AG09319 (cell line): ENCODE results near the gene OR3A3.
"Not testable (repeated sequence)": the region's sequence is repeated elsewhere in the genome, so short reads cannot be mapped to it uniquely, and the experiment has no call there.

Experiments
- DNase-seq: peaks from one replicate; pipeline ENCODE4 v3.0.0-alpha.2; 2010; ENCODE audit warnings: low read depth; ENCODE audit errors: extremely low read depth
- CTCF ChIP-seq: IDR thresholded peaks from 2 replicates; pipeline ENCODE4 v1.5.1; 2011; ENCODE audit warnings: low read depth, mild to moderate bottlenecking, inconsistent platforms, low read length, moderate library complexity

Gene OR3A3

GRCh38 chr17:3411070-3411469 lies at the start of gene OR3A3:
Gene OR3A3 (plus strand): TSS chr17:3411370.
- DNase-seq = no peak
- no peak for TF ChIP-seq CTCF

GRCh38 chr17:3371167-3371566 lies 40.0 kb upstream of the OR3A3 start:
- DNase-seq = not testable (repeated sequence)

GRCh38 chr17:3378321-3378720 lies 32.8 kb upstream of the OR3A3 start:
- no peak for TF ChIP-seq CTCF
- no peak for DNase-seq

- DNase-seq = no peak
- TF ChIP-seq CTCF = no peak
These were observed 29.2 kb upstream of the OR3A3 start for GRCh38 chr17:3381957-3382356.

GRCh38 chr17:3385869-3386816 lies 25.0 kb upstream of the OR3A3 start, which contains the start of gene OR3A2:
Gene OR3A2 (minus strand): TSS chr17:3386308.
- no peak for TF ChIP-seq CTCF
- DNase-seq = no peak

GRCh38 chr17:3389791-3390190 lies 21.4 kb upstream of the OR3A3 start:
- TF ChIP-seq CTCF = no peak
- DNase-seq = no peak

GRCh38 chr17:3397801-3398200 lies 13.4 kb upstream of the OR3A3 start:
- not testable (repeated sequence) for DNase-seq

GRCh38 chr17:3398310-3398709 lies 12.9 kb upstream of the OR3A3 start, which contains the start of gene OR1E1:
Gene OR1E1 (minus strand): TSS chr17:3398410. CDS start chr17:3398410, 0 bp downstream.
- TF ChIP-seq CTCF = no peak
- no peak for DNase-seq
